IPS-20b (cell line): Measurements from ENCODE around the gene TMEM220.

Experiments used
- H3K27ac ChIP-seq: one replicate; pipeline ENCODE4 v1.5.1; 2013; ENCODE audit warnings: low read length
- H3K27me3 ChIP-seq: 2 replicates; pipeline ENCODE4 v1.6.1; 2013; ENCODE audit warnings: mild to moderate bottlenecking, low read length, inconsistent platforms; ENCODE audit not compliant: insufficient read depth
- H3K36me3 ChIP-seq: 2 replicates; pipeline ENCODE4 v1.6.1; 2013; ENCODE audit warnings: low read depth, mild to moderate bottlenecking, inconsistent platforms, low read length, moderate library complexity; ENCODE audit not compliant: insufficient read depth
- H3K4me1 ChIP-seq: 2 replicates; pipeline ENCODE4 v1.6.1; 2013; ENCODE audit warnings: mild to moderate bottlenecking, control low read depth, inconsistent platforms, low read length, moderate library complexity; ENCODE audit not compliant: insufficient read depth
- H3K4me3 ChIP-seq: 2 replicates; pipeline ENCODE4 v1.5.1; 2013; ENCODE audit warnings: mild to moderate bottlenecking, low read length, inconsistent platforms
- H3K9ac ChIP-seq: 2 replicates; pipeline ENCODE4 v1.6.1; 2013; ENCODE audit warnings: low read depth, mild to moderate bottlenecking, inconsistent platforms, low read length, moderate library complexity
- H3K9me3 ChIP-seq: 2 replicates; pipeline ENCODE4 v1.6.1; 2013; ENCODE audit warnings: mild to moderate bottlenecking, low read depth, low read length, inconsistent platforms; ENCODE audit not compliant: insufficient read depth

Gene TMEM220

GRCh38 chr17:10729334-10730193 is at the start of gene TMEM220:
Gene TMEM220 (minus strand): TSS chr17:10730023. CDS start chr17:10729851, 172 bp downstream.
- peak within 1 kb of the TSS; percentile 77 for H3K9ac ChIP-seq

GRCh38 chr17:10779609-10780008 is 49.8 kb upstream of the TMEM220 start:
- Histone ChIP-seq H3K27me3 (no peaks in the 10 kb centered on the region), H3K9ac (no peak overlapping the region), H3K4me3 (no peak overlapping the region), H3K36me3 (no peaks in the 10 kb centered on the region), H3K27ac (no peak overlapping the region), H3K4me1 (peaks cover 4% of the 10 kb centered on the region; the same call in 1 of the 2 replicates), H3K9me3 (no peaks in the 10 kb centered on the region; the same call in 1 of the 2 replicates)

More at GRCh38 chr17:10729334-10730193, at the start of gene TMEM220:
- H3K27me3 ChIP-seq = no peaks in the 10 kb centered on the region
- peak within 1 kb of the TSS; percentile 74 for H3K4me3 ChIP-seq
- H3K9me3 ChIP-seq = no peaks in the 10 kb centered on the region
- H3K27ac ChIP-seq = no peak within 1 kb of the TSS
- H3K4me1 ChIP-seq = peaks cover 9% of the 10 kb centered on the region; the same call in 1 of the 2 replicates
- H3K36me3 ChIP-seq = no peaks in the 10 kb centered on the region; the same call in 1 of the 2 replicates

GRCh38 chr17:10777890-10778289 is 48.1 kb upstream of the TMEM220 start:
- no peaks in the 10 kb centered on the region; the same call in 1 of the 2 replicates for H3K9me3 ChIP-seq
- no peaks in the 10 kb centered on the region for H3K4me1 ChIP-seq
- no peak overlapping the region for H3K27ac ChIP-seq
- H3K9ac ChIP-seq = no peak overlapping the region
- no peak overlapping the region for H3K4me3 ChIP-seq
- no peaks in the 10 kb centered on the region for H3K27me3 ChIP-seq
- H3K36me3 ChIP-seq = no peaks in the 10 kb centered on the region

GRCh38 chr17:10777131-10777807 is 47.4 kb upstream of the TMEM220 start:
- H3K9me3 ChIP-seq = peaks cover under 1% of the 10 kb centered on the region; the same call in 1 of the 2 replicates
- H3K9ac ChIP-seq = no peak overlapping the region
- H3K4me3 ChIP-seq = no peak overlapping the region
- H3K27ac ChIP-seq = no peak overlapping the region
- H3K4me1 ChIP-seq = no peaks in the 10 kb centered on the region
- no peaks in the 10 kb centered on the region for H3K27me3 ChIP-seq
- H3K36me3 ChIP-seq = no peaks in the 10 kb centered on the region

GRCh38 chr17:10776381-10776780 is 46.6 kb upstream of the TMEM220 start:
- no peaks in the 10 kb centered on the region for H3K36me3 ChIP-seq
- no peaks in the 10 kb centered on the region for H3K27me3 ChIP-seq
- peaks cover 5% of the 10 kb centered on the region; the same call in 1 of the 2 replicates for H3K9me3 ChIP-seq
- H3K9ac ChIP-seq = no peak overlapping the region
- no peak overlapping the region for H3K4me3 ChIP-seq
- no peak overlapping the region for H3K27ac ChIP-seq
- H3K4me1 ChIP-seq = no peaks in the 10 kb centered on the region

- Histone ChIP-seq H3K9me3 (peaks cover 5% of the 10 kb centered on the region; the same call in 1 of the 2 replicates), H3K4me3 (no peak overlapping the region), H3K27me3 (no peaks in the 10 kb centered on the region), H3K27ac (no peak overlapping the region), H3K9ac (no peak overlapping the region), H3K36me3 (no peaks in the 10 kb centered on the region), H3K4me1 (no peaks in the 10 kb centered on the region)
These were observed 46.0 kb upstream of the TMEM220 start for GRCh38 chr17:10775740-10776356.

GRCh38 chr17:10775058-10775457 is 45.2 kb upstream of the TMEM220 start:
- Histone ChIP-seq H3K27ac (no peak overlapping the region), H3K9me3 (peaks cover 5% of the 10 kb centered on the region; the same call in 1 of the 2 replicates), H3K4me3 (no peak overlapping the region), H3K36me3 (no peaks in the 10 kb centered on the region), H3K4me1 (no peaks in the 10 kb centered on the region), H3K27me3 (no peaks in the 10 kb centered on the region), H3K9ac (no peak overlapping the region)

- no peaks in the 10 kb centered on the region for H3K27me3 ChIP-seq
- no peak overlapping the region for H3K4me3 ChIP-seq
- no peak overlapping the region for H3K27ac ChIP-seq
- H3K9ac ChIP-seq = no peak overlapping the region
- H3K4me1 ChIP-seq = no peaks in the 10 kb centered on the region
- H3K36me3 ChIP-seq = no peaks in the 10 kb centered on the region
- peaks cover 5% of the 10 kb centered on the region; the same call in 1 of the 2 replicates for H3K9me3 ChIP-seq
These were observed 43.6 kb upstream of the TMEM220 start for GRCh38 chr17:10773391-10773790.

- Histone ChIP-seq H3K9me3 (peaks cover 5% of the 10 kb centered on the region; the same call in 1 of the 2 replicates), H3K9ac (no peak overlapping the region), H3K36me3 (no peaks in the 10 kb centered on the region), H3K4me1 (no peaks in the 10 kb centered on the region), H3K27ac (no peak overlapping the region), H3K4me3 (no peak overlapping the region), H3K27me3 (no peaks in the 10 kb centered on the region)
These were observed 42.9 kb upstream of the TMEM220 start for GRCh38 chr17:10772425-10773380.

- Histone ChIP-seq H3K9me3 (peaks cover 5% of the 10 kb centered on the region; the same call in 1 of the 2 replicates), H3K27me3 (no peaks in the 10 kb centered on the region), H3K4me1 (no peaks in the 10 kb centered on the region), H3K9ac (no peak overlapping the region), H3K36me3 (no peaks in the 10 kb centered on the region), H3K27ac (no peak overlapping the region), H3K4me3 (no peak overlapping the region)
These were observed 41.3 kb upstream of the TMEM220 start for GRCh38 chr17:10771148-10771547.
